MM.1S (cell line): Measurements from ENCODE around the gene CCDC187.
A peak's percentile ranks its signal among the peaks of the same experiment; 100 is the strongest.

ENCODE experiments used
- DNase-seq: peaks from one replicate; pipeline ENCODE4 v3.0.0-alpha.2; 2015
- H2AFZ ChIP-seq: fragments of 300-600 bp; sonication (generic); 2 replicates; pipeline ENCODE4 v1.6.0; 2016; ENCODE audit warnings: antibody characterized with exemption, low read length
- H3F3A ChIP-seq: fragments of 300-600 bp; sonication (generic); 2 replicates; pipeline ENCODE4 v1.6.1; 2016; ENCODE audit warnings: mild to moderate bottlenecking, antibody characterized with exemption, low read length, moderate library complexity, mixed read lengths; ENCODE audit not compliant: insufficient read depth
- H3K27ac ChIP-seq: fragments of 300-600 bp; sonication (generic); 2 replicates; pipeline ENCODE4 v1.5.1; 2016; ENCODE audit warnings: mild to moderate bottlenecking, low read length
- H3K27me3 ChIP-seq: fragments of 300-600 bp; sonication (generic); replicated peaks from 2 replicates; pipeline ENCODE4 v1.6.0; 2016; ENCODE audit warnings: low read length; ENCODE audit not compliant: insufficient read depth
- H3K36me3 ChIP-seq: fragments of 300-600 bp; sonication (generic); replicated peaks from 2 replicates; pipeline ENCODE4 v1.6.1; 2016; ENCODE audit warnings: mild to moderate bottlenecking, low read length, mixed read lengths; ENCODE audit not compliant: insufficient read depth
- H3K4me1 ChIP-seq: fragments of 300-600 bp; sonication (generic); 2 replicates; pipeline ENCODE4 v1.6.1; 2016; ENCODE audit warnings: low read length, mixed read lengths
- H3K4me2 ChIP-seq: fragments of 300-600 bp; sonication (generic); 2 replicates; pipeline ENCODE4 v1.6.0; 2016; ENCODE audit warnings: low read depth, low read length
- H3K4me3 ChIP-seq: fragments of 300-600 bp; sonication (generic); 2 replicates; pipeline ENCODE4 v1.5.1; 2016; ENCODE audit warnings: low read length, mixed read lengths
- H3K79me2 ChIP-seq: fragments of 300-600 bp; sonication (generic); 2 replicates; pipeline ENCODE4 v1.6.1; 2016; ENCODE audit warnings: mixed run types, low read length, mixed read lengths
- H3K9ac ChIP-seq: fragments of 300-600 bp; sonication (generic); 2 replicates; pipeline ENCODE4 v1.6.1; 2016; ENCODE audit warnings: low read length, mixed read lengths
- H3K9me2 ChIP-seq: fragments of 300-600 bp; sonication (generic); replicated peaks from 2 replicates; pipeline ENCODE4 v1.6.1; 2016; ENCODE audit warnings: mild to moderate bottlenecking, low read length, mixed read lengths; ENCODE audit not compliant: insufficient read depth
- H3K9me3 ChIP-seq: fragments of 300-600 bp; sonication (generic); replicated peaks from 2 replicates; pipeline ENCODE4 v1.6.1; 2016; ENCODE audit warnings: mild to moderate bottlenecking, low read length, mixed read lengths; ENCODE audit not compliant: insufficient read depth
- H4K20me1 ChIP-seq: fragments of 300-600 bp; sonication (generic); 2 replicates; pipeline ENCODE4 v1.6.1; 2016; ENCODE audit warnings: mild to moderate bottlenecking, low read length, moderate library complexity, mixed read lengths; ENCODE audit not compliant: insufficient read depth
- CTCF ChIP-seq: fragments of 300-600 bp; sonication (generic); IDR thresholded peaks from 2 replicates; pipeline ENCODE4 v1.5.1; 2016; ENCODE audit warnings: antibody characterized with exemption, low read length, mixed read lengths
- EZH2 ChIP-seq: fragments of 300-600 bp; sonication (generic); optimal IDR thresholded peaks from 2 replicates; pipeline ENCODE3; 2017; ENCODE audit warnings: low read depth, mild to moderate bottlenecking, antibody characterized with exemption, low read length, mixed read lengths
- EZH2phosphoT487 ChIP-seq: fragments of 300-600 bp; sonication (generic); IDR thresholded peaks from 2 replicates; pipeline ENCODE4 v1.6.1; 2018; ENCODE audit warnings: antibody characterized with exemption, low read length

CCDC187 gene

GRCh38 chr9:136243631-136244030 lies 60.3 kb downstream of the CCDC187 start:
- H3K4me3 ChIP-seq: peak overlapping the region; percentile 78; the same call in 1 of the 2 replicates
- peak overlapping the region; percentile 13; the same call in 1 of the 2 replicates for H3K9ac ChIP-seq

GRCh38 chr9:136242918-136243525 lies 60.9 kb downstream of the CCDC187 start:
- Histone ChIP-seq H3K4me2 (peak overlapping the region; percentile 98; the same call in 1 of the 2 replicates), H3K36me3 (no peaks in the 10 kb centered on the region), H3K27ac (peak overlapping the region; percentile 42; the same call in 1 of the 2 replicates), H3K4me1 (peaks cover 37% of the 10 kb centered on the region), H3K9me2 (no peaks in the 10 kb centered on the region), H3F3A (peaks cover 26% of the 10 kb centered on the region), H3K79me2 (peaks cover 72% of the 10 kb centered on the region), H3K9me3 (no peaks in the 10 kb centered on the region), H2AFZ (no peak overlapping the region), H3K4me3 (no peak overlapping the region), H4K20me1 (peaks cover 13% of the 10 kb centered on the region), H3K9ac (no peak overlapping the region), H3K27me3 (peaks cover 20% of the 10 kb centered on the region)
- TF ChIP-seq EZH2 (no peak), CTCF (no peak)
- no peak for DNase-seq

More at GRCh38 chr9:136243631-136244030, 60.3 kb downstream of the CCDC187 start:
- Histone ChIP-seq H3F3A (peaks cover 26% of the 10 kb centered on the region), H3K4me1 (peaks cover 37% of the 10 kb centered on the region), H3K27me3 (peaks cover 26% of the 10 kb centered on the region), H3K27ac (peak overlapping the region; percentile 42; the same call in 1 of the 2 replicates), H3K9me3 (no peaks in the 10 kb centered on the region), H3K79me2 (peaks cover 66% of the 10 kb centered on the region), H3K9me2 (no peaks in the 10 kb centered on the region), H3K4me2 (peak overlapping the region; percentile 98), H4K20me1 (peaks cover 9% of the 10 kb centered on the region), H3K36me3 (no peaks in the 10 kb centered on the region), H2AFZ (no peak overlapping the region)
- peak; percentile 21 for DNase-seq
- no peak for TF ChIP-seq CTCF
- no peak for TF ChIP-seq EZH2phosphoT487
- TF ChIP-seq EZH2: no peak

GRCh38 chr9:136242248-136242647 lies 61.6 kb downstream of the CCDC187 start:
- no peak overlapping the region for H3K4me2 ChIP-seq
- no peaks in the 10 kb centered on the region for H3K9me2 ChIP-seq
- H3K27ac ChIP-seq: no peak overlapping the region
- no peaks in the 10 kb centered on the region for H3K9me3 ChIP-seq
- H3K36me3 ChIP-seq: no peaks in the 10 kb centered on the region
- no peak overlapping the region for H2AFZ ChIP-seq
- H4K20me1 ChIP-seq: peaks cover 13% of the 10 kb centered on the region
- DNase-seq: no peak
- H3K27me3 ChIP-seq: peaks cover 12% of the 10 kb centered on the region
- H3F3A ChIP-seq: peaks cover 26% of the 10 kb centered on the region
- no peak for TF ChIP-seq EZH2phosphoT487
- no peak for TF ChIP-seq EZH2
- no peak for TF ChIP-seq CTCF
- no peak overlapping the region for H3K9ac ChIP-seq
- H3K79me2 ChIP-seq: peaks cover 78% of the 10 kb centered on the region
- no peak overlapping the region for H3K4me3 ChIP-seq
- H3K4me1 ChIP-seq: peaks cover 37% of the 10 kb centered on the region
